Prostate gland (tissue), 2 donors: ENCODE measurements around the gene MATCAP1.

Experiments
- CTCF ChIP-seq, 4 experiments: fragments of 200-600 bp in 2 of 4; fragments of 450-650 bp in 2 of 4; sonication (generic) in 2 of 4; IDR thresholded peaks; 1 replicate in 3 of 4; 2 replicates in 1 of 4; pipeline ENCODE4 v1.5.1; 2016 to 2019; ENCODE audit warnings: antibody characterized with exemption in 4 of 4, mild to moderate bottlenecking in 2 of 4, moderate library complexity in 2 of 4
- POLR2AphosphoS5 ChIP-seq: sonication (generic); formaldehyde crosslinking; IDR thresholded peaks from one replicate; pipeline ENCODE4 v1.6.1; 2017; ENCODE audit warnings: antibody characterized with exemption

GRCh38 chr16:67212766-67213165 lies 29.0 kb upstream of the MATCAP1 start:
- TF ChIP-seq CTCF (IDR thresholded peaks at IDR 0.05) (no peak), POLR2AphosphoS5 (no peak)
